A673 (cell line): ENCODE results near the gene PIGP.

Experiments used
- CTCF ChIP-seq: fragments of 300-800, 200-600 bp; sonication (generic); conservative IDR thresholded peaks from 2 replicates; pipeline ENCODE4 v1.5.1; 2017; ENCODE audit warnings: low read depth, mild to moderate bottlenecking, antibody characterized with exemption, low read length, moderate library complexity, mixed read lengths
- EZH2 ChIP-seq: fragments of 200-600 bp; sonication (generic); IDR thresholded peaks from 2 replicates; pipeline ENCODE4 v1.6.1; 2017; ENCODE audit warnings: borderline replicate concordance, low read depth, mild to moderate bottlenecking, mixed read lengths, antibody characterized with exemption, low read length; ENCODE audit not compliant: poor library complexity, severe bottlenecking

GRCh38 chr21:37058261-37058660 lies 14.6 kb downstream of the PIGP start:
- no peak for TF ChIP-seq CTCF
- no peak for TF ChIP-seq EZH2
